ENCODE results near the gene KIAA1217.

KIAA1217 gene

GRCh38 chr10:24524314-24524713, 315.4 kb downstream of the KIAA1217 start:
- TF ChIP-seq TAF1 (IDR thresholded peaks at IDR 0.05; ENCODE audit: low read depth, low read length) (no peak), PAX5 (IDR thresholded peaks at IDR 0.05; ENCODE audit: insufficient read depth, low read length, severe bottlenecking) (no peak), POU2F2 (IDR thresholded peaks at IDR 0.05; ENCODE audit: low read depth, low read length) (no peak), SPI1 (IDR thresholded peaks at IDR 0.05; ENCODE audit: low read depth, low read length) (no peak), POLR2A (IDR thresholded peaks at IDR 0.05; ENCODE audit: low read depth, low read length) (no peak), POLR2AphosphoS5 (IDR thresholded peaks at IDR 0.05; ENCODE audit: low read depth, low read length) (no peak)
- DNase-seq (ENCODE audit: insufficient read length, low spot score) (no peak), FAIRE-seq (no peak)

GRCh38 chr10:24526085-24526649, 317.2 kb downstream of the KIAA1217 start:
- TF ChIP-seq TAF1 (IDR thresholded peaks at IDR 0.05; ENCODE audit: low read depth, low read length) (no peak), POLR2AphosphoS5 (IDR thresholded peaks at IDR 0.05; ENCODE audit: low read depth, low read length) (no peak), POU2F2 (IDR thresholded peaks at IDR 0.05; ENCODE audit: low read depth, low read length) (no peak), POLR2A (IDR thresholded peaks at IDR 0.05; ENCODE audit: low read depth, low read length) (no peak), PAX5 (IDR thresholded peaks at IDR 0.05; ENCODE audit: insufficient read depth, low read length, severe bottlenecking) (no peak), SPI1 (IDR thresholded peaks at IDR 0.05; ENCODE audit: low read depth, low read length) (no peak)
- no peak for FAIRE-seq
- DNase-seq (ENCODE audit: insufficient read length, low spot score): no peak

GRCh38 chr10:24528946-24529345, 320.0 kb downstream of the KIAA1217 start:
- TF ChIP-seq POLR2AphosphoS5 (IDR thresholded peaks at IDR 0.05; ENCODE audit: low read depth, low read length) (no peak), SPI1 (IDR thresholded peaks at IDR 0.05; ENCODE audit: low read depth, low read length) (no peak), PAX5 (IDR thresholded peaks at IDR 0.05; ENCODE audit: insufficient read depth, low read length, severe bottlenecking) (no peak), POLR2A (IDR thresholded peaks at IDR 0.05; ENCODE audit: low read depth, low read length) (no peak), TAF1 (IDR thresholded peaks at IDR 0.05; ENCODE audit: low read depth, low read length) (no peak), POU2F2 (IDR thresholded peaks at IDR 0.05; ENCODE audit: low read depth, low read length) (no peak)
- DNase-seq (ENCODE audit: insufficient read length, low spot score) (no peak), FAIRE-seq (no peak)

DNA sequence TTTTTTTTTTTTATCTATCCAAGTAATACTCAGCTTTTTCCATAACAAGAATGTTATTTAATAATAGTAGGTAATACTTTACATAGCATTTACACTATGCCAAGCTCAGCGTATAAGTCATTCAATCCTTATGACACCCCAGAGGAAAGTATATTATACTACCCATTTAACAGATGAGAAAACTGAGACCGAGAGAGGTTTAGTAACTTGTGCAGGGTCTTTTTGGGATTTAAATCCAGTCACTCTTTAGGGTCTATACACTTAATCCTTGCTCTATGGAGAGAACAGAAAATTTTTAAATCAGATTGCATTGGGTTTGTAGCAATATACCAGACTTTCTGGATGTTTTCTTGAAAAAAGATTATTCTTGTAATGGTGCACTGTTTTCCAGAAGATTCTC, 322.5 kb downstream of the KIAA1217 start:
- FAIRE-seq (no peak), DNase-seq (ENCODE audit: insufficient read length, low spot score) (no peak)
- no peak for TF ChIP-seq POLR2A (IDR thresholded peaks at IDR 0.05; ENCODE audit: low read depth, low read length)

DNA sequence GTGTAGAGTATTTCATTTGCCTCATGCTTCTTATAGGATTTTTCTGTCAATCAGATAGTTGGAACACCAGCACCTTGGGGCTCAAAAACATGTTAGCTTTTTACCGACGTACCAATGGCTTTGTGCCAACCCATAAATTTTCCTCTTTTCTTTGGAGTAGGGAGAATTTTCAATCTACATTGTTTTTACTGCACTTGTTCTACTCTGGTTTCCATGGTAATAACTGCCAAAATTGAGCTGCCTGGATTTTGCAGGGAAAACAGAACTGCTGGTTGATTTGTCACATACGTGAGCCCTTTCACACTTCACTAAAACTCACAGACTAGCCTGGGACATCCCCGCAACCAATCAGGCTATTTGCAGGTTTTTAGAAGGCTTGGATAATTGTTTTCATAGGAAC, 325.0 kb downstream of the KIAA1217 start:
- no peak for DNase-seq (ENCODE audit: insufficient read length, low spot score)
- TF ChIP-seq SPI1 (IDR thresholded peaks at IDR 0.05; ENCODE audit: low read depth, low read length): no peak
- no peak for TF ChIP-seq POLR2AphosphoS5 (IDR thresholded peaks at IDR 0.05; ENCODE audit: low read depth, low read length)
- TF ChIP-seq POU2F2 (IDR thresholded peaks at IDR 0.05; ENCODE audit: low read depth, low read length): no peak
- no peak for TF ChIP-seq PAX5 (IDR thresholded peaks at IDR 0.05; ENCODE audit: insufficient read depth, low read length, severe bottlenecking)
- no peak for TF ChIP-seq POLR2A (IDR thresholded peaks at IDR 0.05; ENCODE audit: low read depth, low read length)
- TF ChIP-seq TAF1 (IDR thresholded peaks at IDR 0.05; ENCODE audit: low read depth, low read length): no peak
- FAIRE-seq: no peak

GRCh38 chr10:24536636-24537035, 327.7 kb downstream of the KIAA1217 start:
- TF ChIP-seq PAX5 (IDR thresholded peaks at IDR 0.05; ENCODE audit: insufficient read depth, low read length, severe bottlenecking): no peak
- no peak for TF ChIP-seq POLR2AphosphoS5 (IDR thresholded peaks at IDR 0.05; ENCODE audit: low read depth, low read length)
- TF ChIP-seq POLR2A (IDR thresholded peaks at IDR 0.05; ENCODE audit: low read depth, low read length): no peak
- TF ChIP-seq POU2F2 (IDR thresholded peaks at IDR 0.05; ENCODE audit: low read depth, low read length): no peak
- no peak for TF ChIP-seq TAF1 (IDR thresholded peaks at IDR 0.05; ENCODE audit: low read depth, low read length)
- no peak for TF ChIP-seq SPI1 (IDR thresholded peaks at IDR 0.05; ENCODE audit: low read depth, low read length)
- no peak for DNase-seq (ENCODE audit: insufficient read length, low spot score)
- FAIRE-seq: no peak

- no peak for DNase-seq (ENCODE audit: insufficient read length, low spot score)
- FAIRE-seq: no peak
- TF ChIP-seq TAF1 (IDR thresholded peaks at IDR 0.05; ENCODE audit: low read depth, low read length): no peak
- TF ChIP-seq POU2F2 (IDR thresholded peaks at IDR 0.05; ENCODE audit: low read depth, low read length): no peak
- TF ChIP-seq PAX5 (IDR thresholded peaks at IDR 0.05; ENCODE audit: insufficient read depth, low read length, severe bottlenecking): no peak
- no peak for TF ChIP-seq POLR2A (IDR thresholded peaks at IDR 0.05; ENCODE audit: low read depth, low read length)
Measured at GRCh38 chr10:24541239-24541753, 332.4 kb downstream of the KIAA1217 start.

DNA sequence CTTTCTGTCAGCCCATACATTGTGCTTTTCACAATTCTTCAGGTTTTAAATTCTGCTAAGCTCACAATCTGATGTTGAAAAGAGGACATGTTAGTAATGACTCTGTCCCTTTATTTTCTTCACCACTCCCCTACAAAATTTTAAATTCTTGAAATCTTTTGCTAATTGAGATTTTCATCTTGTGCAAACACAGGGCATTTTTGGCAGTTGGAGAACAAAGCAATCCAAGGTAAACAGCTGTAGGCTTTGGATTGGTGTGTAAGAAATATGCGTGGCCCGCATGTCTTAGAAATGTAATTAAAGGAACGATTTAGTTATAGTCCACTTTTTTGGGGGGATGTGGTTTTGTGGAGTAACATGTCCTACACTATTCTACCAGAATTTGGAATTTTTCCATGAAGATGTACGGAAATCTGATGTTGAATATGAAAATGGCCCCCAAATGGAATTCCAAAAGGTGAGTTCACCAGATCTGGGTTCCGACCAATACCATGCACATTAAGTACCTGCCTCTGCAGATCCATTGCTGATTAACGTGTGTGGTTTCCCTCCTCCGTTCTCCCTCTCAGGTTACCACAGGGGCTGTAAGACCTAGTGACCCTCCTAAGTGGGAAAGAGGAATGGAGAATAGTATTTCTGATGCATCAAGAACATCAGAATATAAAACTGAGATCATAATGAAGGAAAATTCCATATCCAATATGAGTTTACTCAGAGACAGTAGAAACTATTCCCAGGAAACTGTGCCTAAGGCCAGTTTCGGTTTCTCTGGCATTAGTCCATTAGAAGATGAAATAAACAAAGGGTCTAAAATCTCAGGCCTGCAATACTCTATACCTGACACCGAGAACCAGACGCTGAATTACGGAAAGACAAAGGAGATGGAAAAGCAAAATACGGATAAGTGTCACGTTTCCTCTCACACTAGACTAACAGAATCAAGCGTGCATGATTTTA, 333.7 kb downstream of the KIAA1217 start:
- FAIRE-seq (no peak), DNase-seq (ENCODE audit: insufficient read length, low spot score) (no peak)
- no peak for TF ChIP-seq SPI1 (IDR thresholded peaks at IDR 0.05; ENCODE audit: low read depth, low read length)
- no peak for TF ChIP-seq POU2F2 (IDR thresholded peaks at IDR 0.05; ENCODE audit: low read depth, low read length)
- TF ChIP-seq POLR2AphosphoS5 (IDR thresholded peaks at IDR 0.05; ENCODE audit: low read depth, low read length): no peak
- TF ChIP-seq POLR2A (IDR thresholded peaks at IDR 0.05; ENCODE audit: low read depth, low read length): no peak
- no peak for TF ChIP-seq PAX5 (IDR thresholded peaks at IDR 0.05; ENCODE audit: insufficient read depth, low read length, severe bottlenecking)
- no peak for TF ChIP-seq TAF1 (IDR thresholded peaks at IDR 0.05; ENCODE audit: low read depth, low read length)

- no peak for TF ChIP-seq POLR2A (IDR thresholded peaks at IDR 0.05; ENCODE audit: low read depth, low read length)
- no peak for TF ChIP-seq TAF1 (IDR thresholded peaks at IDR 0.05; ENCODE audit: low read depth, low read length)
- TF ChIP-seq POU2F2 (IDR thresholded peaks at IDR 0.05; ENCODE audit: low read depth, low read length): no peak
- TF ChIP-seq PAX5 (IDR thresholded peaks at IDR 0.05; ENCODE audit: insufficient read depth, low read length, severe bottlenecking): no peak
- TF ChIP-seq POLR2AphosphoS5 (IDR thresholded peaks at IDR 0.05; ENCODE audit: low read depth, low read length): no peak
- TF ChIP-seq SPI1 (IDR thresholded peaks at IDR 0.05; ENCODE audit: low read depth, low read length): no peak
- DNase-seq (ENCODE audit: insufficient read length, low spot score) (no peak), FAIRE-seq (no peak)
Measured at GRCh38 chr10:24544776-24545175, 335.8 kb downstream of the KIAA1217 start.

Data from GM12891 (cell line).